NCI-H2029 treated with DMSO at 0.1 percent for 48 hours (cell line): ENCODE measurements around the gene CD68.

ENCODE experiments used
- DNase-seq: peaks from one replicate; lab custom pipeline; 2025; lab: John Stamatoyannopoulos, UW

Gene CD68

GRCh38 chr17:7579001-7579833 lies at the start of gene CD68:
CD68 (plus strand) TSS chr17:7579638; CDS start chr17:7579678, 40 bp downstream.
- DNase-seq, result no peak

GRCh38 chr17:7530023-7530900 lies 49.2 kb upstream of the CD68 start:
- no peak for DNase-seq

GRCh38 chr17:7538050-7538449 lies 41.4 kb upstream of the CD68 start:
- no peak for DNase-seq

GRCh38 chr17:7538891-7539545 lies 40.4 kb upstream of the CD68 start:
- no peak for DNase-seq

- no peak for DNase-seq
These were observed 38.3 kb upstream of the CD68 start for GRCh38 chr17:7541074-7541621.

GRCh38 chr17:7544911-7545310 lies 34.5 kb upstream of the CD68 start:
- no peak for DNase-seq

- no peak for DNase-seq
These were observed 30.6 kb upstream of the CD68 start, which contains the start of gene TNFSF12 for GRCh38 chr17:7548585-7549400. TNFSF12 (plus strand) TSS chr17:7549058; CDS start chr17:7549154, 96 bp downstream.

- DNase-seq, result no peak
These were observed 29.9 kb upstream of the CD68 start for GRCh38 chr17:7549401-7550055.

- no peak for DNase-seq
These were observed 29.1 kb upstream of the CD68 start for GRCh38 chr17:7550344-7550743.

GRCh38 chr17:7551396-7551795 lies 28.0 kb upstream of the CD68 start:
- DNase-seq, result no peak

- DNase-seq, result no peak
These were observed 26.8 kb upstream of the CD68 start for GRCh38 chr17:7552621-7553051.

GRCh38 chr17:7553356-7553755 lies 26.1 kb upstream of the CD68 start:
- DNase-seq, result no peak

- no peak for DNase-seq
These were observed 24.0 kb upstream of the CD68 start for GRCh38 chr17:7555320-7555948.

GRCh38 chr17:7556627-7557026 lies 22.8 kb upstream of the CD68 start:
- no peak for DNase-seq

GRCh38 chr17:7557147-7557764 lies 22.2 kb upstream of the CD68 start:
- no peak for DNase-seq

GRCh38 chr17:7557775-7558543 lies 21.5 kb upstream of the CD68 start:
- peak; percentile 31 for DNase-seq

GRCh38 chr17:7558544-7559319 lies 20.7 kb upstream of the CD68 start, which contains the start of gene TNFSF13:
TNFSF13 (plus strand) TSS chr17:7558750; CDS start chr17:7559040, 290 bp downstream.
- no peak for DNase-seq
